ENCODE measurements around the gene IL4I1. TPM values are rescaled to one million over a fixed set of nuclear protein-coding genes. Genes with fewer than 3 reads are reported as not detected.
A peak's percentile ranks its signal among the peaks of the same experiment; 100 is the strongest.

IL4I1 gene
- total RNA-seq, 1 experiment from 2014 or later, result 1.1 TPM

DNA sequence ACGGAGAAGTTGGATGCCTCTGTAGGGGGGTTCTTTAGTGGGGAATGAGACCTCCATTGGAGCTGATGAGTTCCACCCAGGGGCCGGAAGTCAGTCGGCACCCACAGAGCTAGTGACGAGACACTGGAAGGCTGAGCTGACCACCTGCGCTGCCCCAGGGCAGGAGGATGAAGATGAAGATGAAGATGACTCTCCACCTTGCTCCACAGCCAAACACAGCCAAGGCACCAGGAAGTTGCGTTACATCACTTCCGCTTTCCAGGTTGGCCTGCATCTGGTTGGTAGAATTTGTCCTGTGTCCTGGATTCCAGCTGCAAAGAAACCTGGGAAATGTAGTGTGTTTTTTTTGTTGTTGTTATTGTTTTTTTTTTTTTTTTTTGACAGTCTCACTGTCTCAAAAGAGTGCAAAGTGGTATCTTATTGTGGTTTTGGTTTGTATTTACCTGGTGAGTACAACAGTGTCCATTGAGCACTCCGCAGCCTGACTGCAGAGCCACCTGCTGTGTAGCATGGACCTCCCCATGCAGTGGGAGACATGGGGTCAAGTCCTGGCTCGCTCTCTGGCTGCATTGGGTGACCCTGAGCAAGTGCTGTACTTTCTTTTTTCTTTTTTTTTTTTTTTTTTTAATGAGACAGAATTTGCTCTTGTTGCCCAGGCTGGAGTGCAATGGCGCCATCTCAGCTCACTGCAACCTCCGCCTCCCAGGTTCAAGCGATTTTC is 17.3 kb downstream of the IL4I1 start:
- no peak for DNase-seq (ENCODE audit: low spot score)

DNA sequence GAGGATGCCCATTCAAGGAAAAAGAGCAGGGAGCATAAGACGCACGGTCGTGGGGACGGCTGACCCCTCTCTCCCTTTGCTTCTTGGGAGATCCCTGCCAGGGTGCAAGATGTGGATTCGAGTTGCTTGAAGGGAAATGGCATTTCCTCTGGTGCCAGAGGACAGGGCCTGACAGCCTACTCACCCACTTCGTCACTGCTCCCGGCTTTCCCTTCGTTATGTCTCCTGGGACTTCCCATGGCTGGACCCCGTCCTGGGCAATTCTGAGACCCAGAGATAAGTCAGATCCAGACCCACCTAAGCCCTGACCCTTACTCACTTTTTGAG is 18.0 kb downstream of the IL4I1 start:
- DNase-seq (ENCODE audit: low spot score), result no peak

GRCh38 chr19:49877879-49878743 is 18.6 kb downstream of the IL4I1 start:
- peak; percentile 100 for DNase-seq (ENCODE audit: low spot score)

GRCh38 chr19:49877020-49877878 is 19.4 kb downstream of the IL4I1 start, which contains the start of the genes AKT1S1 and TBC1D17:
Gene AKT1S1, minus strand, starts transcription at chr19:49877355. Its CDS starts 4,060 bp downstream, at chr19:49873295.
Gene TBC1D17, plus strand, starts transcription at chr19:49877702. Its CDS starts 22 bp downstream, at chr19:49877724.
- peak; percentile 100 for DNase-seq (ENCODE audit: low spot score)

DNA sequence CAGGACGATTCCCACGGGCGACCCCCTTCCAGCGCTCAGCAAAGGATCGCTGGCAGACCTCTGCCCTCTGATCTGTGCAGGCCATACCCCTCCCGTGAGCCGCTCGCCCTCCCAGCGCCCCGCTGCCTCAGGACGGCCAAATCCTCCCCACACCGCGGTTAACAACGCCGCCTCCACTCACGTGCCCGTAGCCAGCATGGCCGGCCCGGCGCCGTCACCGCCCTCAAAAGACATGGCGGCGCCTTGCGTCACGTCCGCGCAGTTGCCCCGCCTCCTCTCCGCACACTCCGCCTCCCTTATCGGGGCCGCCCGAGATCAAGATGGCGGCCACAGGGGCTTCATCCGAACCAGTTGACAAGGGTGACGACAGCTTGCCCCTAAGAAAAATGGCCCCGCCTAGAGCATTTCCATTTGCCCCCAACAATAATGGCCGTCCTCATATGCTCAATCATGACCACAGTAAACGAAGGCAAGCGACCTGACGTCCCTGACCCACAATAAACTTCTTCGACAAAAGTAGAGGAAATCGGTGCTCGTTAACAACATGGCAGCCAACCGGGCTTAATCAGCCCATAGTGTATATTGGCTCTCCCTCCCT is 20.2 kb downstream of the IL4I1 start:
- peak; percentile 100 for DNase-seq (ENCODE audit: low spot score)

DNA sequence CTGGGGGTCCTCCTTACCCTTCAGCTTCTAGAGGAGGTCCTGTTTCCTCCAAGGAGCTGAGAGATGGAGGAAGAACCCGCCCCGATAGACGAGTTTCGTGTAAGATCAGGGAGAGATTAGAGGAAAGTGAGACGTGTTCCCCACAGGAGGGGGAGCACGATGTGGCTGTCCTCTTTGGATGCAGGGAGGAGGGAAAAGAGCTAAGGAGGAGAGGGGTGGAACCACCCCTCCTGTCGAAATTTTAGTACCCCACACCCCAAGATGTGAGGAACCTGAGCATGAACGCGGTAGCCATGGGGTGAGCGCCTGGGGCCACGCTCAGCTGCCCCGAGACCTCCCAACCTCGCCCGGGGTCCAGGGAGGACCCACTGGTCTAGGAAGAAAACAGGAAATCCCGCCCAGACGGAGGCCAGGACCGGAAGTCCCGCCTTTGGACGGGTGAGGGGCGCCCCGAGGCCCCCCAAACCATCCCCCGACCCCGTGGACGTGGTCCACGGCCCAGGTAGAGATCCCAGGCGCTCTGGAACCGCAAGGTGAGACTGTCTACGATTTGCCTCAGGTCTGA is 20.7 kb downstream of the IL4I1 start:
- peak; percentile 66 for DNase-seq (ENCODE audit: low spot score)

- DNase-seq (ENCODE audit: low spot score), result no peak
Observed at GRCh38 chr19:49875177-49875576, 21.5 kb downstream of the IL4I1 start.

- no peak for DNase-seq (ENCODE audit: low spot score)
Observed at GRCh38 chr19:49874503-49875157, 22.1 kb downstream of the IL4I1 start.

DNA sequence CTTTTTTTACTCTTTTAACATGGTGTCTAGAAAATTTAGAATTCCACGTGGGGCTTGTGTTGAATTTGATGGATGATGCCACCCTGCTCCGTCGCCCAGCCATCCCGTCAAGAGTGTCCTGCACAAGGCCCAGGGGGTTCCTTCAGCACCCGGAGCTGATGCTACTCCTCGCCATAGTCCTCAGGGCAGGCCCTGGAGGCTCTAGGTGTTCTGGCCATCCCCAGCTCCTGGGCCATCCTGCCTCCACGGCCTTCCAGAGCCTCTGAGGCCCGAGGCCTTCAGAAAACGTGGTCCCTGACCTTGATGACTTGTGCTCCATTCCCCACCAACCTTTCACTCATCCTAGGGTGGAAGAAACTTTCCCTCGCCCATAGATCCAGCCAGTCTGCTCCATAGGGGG is 22.9 kb downstream of the IL4I1 start:
- DNase-seq (ENCODE audit: low spot score), result no peak

DNA sequence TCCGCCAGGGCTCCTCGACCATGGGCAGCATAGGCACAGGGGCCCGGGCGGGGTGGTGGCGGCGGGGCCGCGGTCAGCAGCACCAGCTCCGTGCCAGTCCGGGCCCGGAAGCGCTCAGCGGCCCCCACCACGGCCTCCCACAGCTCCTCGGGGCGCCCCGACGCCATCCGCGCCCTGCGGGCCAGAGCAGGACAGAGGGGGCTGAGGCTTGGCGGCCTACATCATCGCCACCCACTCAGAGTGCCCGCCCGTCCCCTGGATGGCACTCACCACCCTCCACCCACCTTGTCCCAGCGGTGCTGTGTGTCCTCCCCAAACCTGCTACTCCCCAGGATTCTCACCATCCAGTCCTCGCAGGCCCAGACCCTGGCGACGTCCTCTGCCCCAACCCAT is 23.6 kb downstream of the IL4I1 start:
- no peak for DNase-seq (ENCODE audit: low spot score)

DNA sequence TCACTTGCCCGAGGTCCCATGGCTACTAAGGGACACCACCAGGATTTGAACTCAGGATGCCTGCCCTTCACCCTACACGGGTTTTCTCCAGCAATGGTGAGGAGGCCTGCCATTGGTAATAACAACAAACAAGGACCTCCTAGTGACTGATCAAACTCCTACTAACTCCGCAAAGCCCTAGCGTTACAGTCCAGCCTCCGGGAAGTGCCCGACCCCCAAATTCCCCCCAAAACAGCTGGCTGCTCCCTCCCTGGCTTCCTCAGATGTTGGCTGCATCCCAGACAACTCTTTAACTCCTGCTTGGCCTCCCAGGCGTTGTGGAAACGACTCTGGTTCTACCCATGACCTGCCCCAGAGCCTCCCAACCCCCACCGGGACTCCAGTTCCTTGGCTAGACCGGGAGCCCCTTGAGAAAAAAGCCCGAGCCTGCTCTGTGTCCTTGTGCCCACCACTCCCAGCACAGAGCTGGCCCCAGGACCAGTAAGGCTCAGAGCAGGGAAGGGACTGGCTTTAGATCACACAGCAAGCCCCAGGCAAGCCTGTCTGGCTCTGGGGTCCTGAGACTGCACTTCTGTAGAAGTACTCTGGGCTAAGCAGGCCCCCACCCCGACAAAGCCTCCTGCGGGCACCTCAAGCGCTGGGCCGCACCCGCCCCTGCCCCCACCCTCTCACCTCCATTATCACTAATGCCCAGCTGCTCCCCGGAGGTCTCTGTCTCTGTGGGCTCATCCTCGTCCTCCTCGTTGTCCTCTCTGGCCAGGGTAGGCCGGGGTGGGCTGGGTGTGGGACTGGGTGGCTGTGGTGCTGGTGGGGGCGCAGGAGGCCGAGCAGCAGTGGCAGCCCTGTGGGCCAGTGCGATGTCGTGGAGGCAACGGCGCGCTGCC is 24.2 kb downstream of the IL4I1 start:
- DNase-seq (ENCODE audit: low spot score), result no peak

DNA sequence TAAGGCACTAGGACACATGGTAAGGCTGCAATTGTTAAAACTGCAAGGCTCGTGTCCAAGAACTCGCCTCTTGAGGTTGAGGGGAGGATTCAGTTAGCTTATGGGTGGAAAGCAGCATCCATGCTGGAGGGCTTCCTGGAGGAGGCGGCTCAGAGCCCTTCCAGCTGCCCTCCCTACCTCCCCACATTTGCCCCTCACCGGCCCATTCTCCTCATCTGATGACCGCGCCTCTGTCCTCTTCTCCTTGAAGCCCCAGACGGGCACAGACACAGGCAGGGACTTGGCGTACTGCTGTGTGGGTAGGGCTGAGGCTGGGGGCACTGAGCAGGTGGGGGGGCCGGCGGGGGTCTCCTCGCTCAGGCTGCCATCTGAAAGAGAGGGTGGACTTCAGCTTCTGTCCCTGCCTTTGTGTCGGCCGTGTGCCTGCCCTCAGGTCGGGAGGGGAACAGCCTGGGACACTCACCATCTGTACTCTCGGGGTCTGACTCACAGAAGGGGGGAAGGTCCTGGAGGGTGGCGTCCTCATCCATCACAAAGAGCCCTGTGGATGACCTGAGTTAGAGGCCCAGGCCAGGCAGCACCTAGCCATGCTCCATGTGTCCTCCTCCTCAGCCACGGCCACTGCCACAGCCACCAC is 25.2 kb downstream of the IL4I1 start:
- DNase-seq (ENCODE audit: low spot score), result no peak

DNA sequence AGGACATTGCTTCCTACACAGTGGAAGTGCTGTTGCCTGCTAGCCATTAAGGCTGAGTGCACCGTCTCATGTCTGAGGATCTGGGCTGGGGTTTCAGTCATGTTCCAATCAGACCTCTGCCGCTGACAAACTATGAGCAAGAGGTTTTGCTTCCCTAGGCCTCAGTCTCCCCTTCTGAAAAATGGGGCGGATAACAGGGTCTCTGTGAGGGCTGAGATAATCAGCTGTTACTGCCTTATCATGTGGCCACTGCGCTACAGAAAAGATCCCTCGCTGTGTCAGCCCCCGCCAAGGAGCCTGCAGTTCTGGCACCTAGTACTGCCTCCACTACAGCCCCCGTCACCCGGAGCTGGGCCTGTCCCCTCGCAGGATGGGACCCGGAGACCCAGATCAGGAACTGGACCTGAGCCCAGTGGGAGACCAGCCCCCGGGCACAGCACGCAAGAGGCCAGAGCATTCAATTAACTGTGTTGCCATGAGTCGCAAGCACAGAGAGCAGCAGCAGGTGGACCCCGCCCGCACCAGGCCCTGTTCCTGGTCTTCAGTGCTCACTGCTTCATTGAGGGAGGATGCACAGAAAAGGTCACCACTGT is 26.3 kb downstream of the IL4I1 start:
- DNase-seq (ENCODE audit: low spot score), result no peak

GRCh38 chr19:49869484-49870308 is 27.0 kb downstream of the IL4I1 start:
- peak; percentile 100 for DNase-seq (ENCODE audit: low spot score)

DNA sequence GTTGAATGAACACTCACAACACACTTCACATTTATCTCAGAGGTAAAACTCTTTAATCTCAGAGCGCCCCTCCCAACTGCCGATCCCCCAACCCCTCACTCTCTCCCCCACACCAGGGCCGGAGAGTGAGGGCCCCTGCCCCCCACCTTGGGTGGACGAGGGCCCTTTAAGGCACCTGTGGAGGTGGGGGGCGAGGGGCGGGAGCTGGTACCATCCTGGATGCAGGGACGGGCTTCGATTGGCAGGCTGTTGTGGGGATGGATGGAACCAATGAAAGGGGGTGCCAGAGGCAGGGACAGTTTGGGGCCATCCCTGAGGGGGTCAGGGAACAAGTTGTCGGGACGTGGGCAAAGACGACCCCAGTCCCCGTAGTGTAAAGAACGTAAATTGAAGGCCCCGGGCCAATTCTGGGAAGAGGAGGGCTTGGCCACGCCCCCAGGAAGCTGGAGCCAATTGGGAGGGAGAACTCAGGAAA is 27.6 kb downstream of the IL4I1 start:
- no peak for DNase-seq (ENCODE audit: low spot score)

GRCh38 chr19:49866933-49867782 is 29.5 kb downstream of the IL4I1 start, which contains the start of gene PNKP:
Gene PNKP, minus strand, starts transcription at chr19:49867576. Its CDS starts 372 bp downstream, at chr19:49867204.
- peak; percentile 97 for DNase-seq (ENCODE audit: low spot score)
